Stomach (tissue), 19 donors: ENCODE results near the gene FAM161B. TPM values are rescaled to one million over a fixed set of nuclear protein-coding genes. Genes with fewer than 3 reads are reported as not detected.

Source experiments
- DNase-seq, 2 donors: peaks; one replicate each; pipeline versions ENCODE4 v3.0.0 to v3.0.0-alpha.2; 2013 to 2019
- H3K27ac ChIP-seq, 5 donors: fragments of 200-600 bp in 4 of 5; sonication (generic) in 4 of 5; one replicate each; pipeline ENCODE4 v1.5.1; 2013 to 2019; ENCODE audit warnings: mild to moderate bottlenecking in 1 of 5, moderate library complexity in 1 of 5
- H3K27me3 ChIP-seq, 3 donors: fragments of 200-600 bp; sonication (generic); one replicate each; pipeline ENCODE4 v1.5.1; 2017 to 2019; ENCODE audit warnings: mixed run types in 1 of 3
- H3K36me3 ChIP-seq, 4 donors: fragments of 200-600 bp; sonication (generic); 1 replicate in 3 of 4; 2 replicates in 1 of 4; pipeline ENCODE4 v1.5.1; 2016 to 2019
- H3K4me1 ChIP-seq, 4 donors: fragments of 200-600 bp; sonication (generic); one replicate each; pipeline ENCODE4 v1.5.1; 2016 to 2019
- H3K4me3 ChIP-seq, 4 donors: fragments of 200-600 bp; sonication (generic) in 3 of 4; one replicate each; pipeline ENCODE4 v1.5.1; 2016 to 2019; ENCODE audit warnings: mild to moderate bottlenecking in 1 of 4
- H3K9me3 ChIP-seq, 4 donors: fragments of 200-600 bp; sonication (generic); one replicate each; pipeline ENCODE4 v1.5.1; 2016 to 2019
- CTCF ChIP-seq, 7 experiments: fragments of 450-650 bp in 4 of 7; fragments of 200-600 bp in 3 of 7; sonication (generic) in 3 of 7; IDR thresholded peaks; one replicate each; pipeline ENCODE4 v1.5.1; 2016 to 2019; ENCODE audit warnings: antibody characterized with exemption in 7 of 7, control low read depth in 2 of 7, mild to moderate bottlenecking in 1 of 7
- EP300 ChIP-seq: sonication (generic); formaldehyde crosslinking; IDR thresholded peaks from one replicate; pipeline ENCODE4 v1.6.1; 2017; ENCODE audit warnings: antibody characterized with exemption
- POLR2A ChIP-seq, 4 donors: fragments of 450-650 bp; IDR thresholded peaks; one replicate each; pipeline ENCODE4 v1.6.1; 2016; ENCODE audit warnings: antibody characterized with exemption in 4 of 4, control low read depth in 2 of 4, mild to moderate bottlenecking in 1 of 4, moderate library complexity in 1 of 4
- POLR2AphosphoS5 ChIP-seq, 3 donors: sonication (generic); formaldehyde crosslinking; IDR thresholded peaks; one replicate each; pipeline ENCODE4 v1.6.1; 2016; ENCODE audit warnings: antibody characterized with exemption in 3 of 3
- WGBS, 5 donors: extraction: QIAGEN DNeasy Blood & Tissue Kit in 3 of 5; methylation state at CpG; one replicate each; pipeline versions ENCODE4 v1.1.5 to v1.1.7; 2013 to 2018; 5-methylcytosine and 5-hydroxymethylcytosine counted together
- intact Hi-C: fragments of 100-400 bp; cut with DNase I; formaldehyde crosslinking; loops from one replicate; pipeline ENCODE4 v1.15.1; 2023; ENCODE audit warnings: low total_unique reads
- long read RNA-seq, 10 donors: transcript quantifications; one replicate each; lab custom pipeline, GENCODE V29; 2026
- polyA plus RNA-seq, 3 donors: library from polyadenylated mRNA; stranded (reverse); fragments of 200-250 nt; gene quantifications; one replicate each; pipeline ENCODE4 v1.2.3, GENCODE V29; 2013
- total RNA-seq, 5 donors: library from RNA; depleted of rRNA; stranded (reverse); fragments of >200 nt; gene quantifications; one replicate each; pipeline versions ENCODE4 v1.1.0 to v1.2.3, GENCODE V29; 2014 to 2016
- donor health status: healthy with polysubstance abuse.
- donor health status: Bipolar disorder and iron deficiency.
- donor health status: healthy.

Gene FAM161B, protein sequence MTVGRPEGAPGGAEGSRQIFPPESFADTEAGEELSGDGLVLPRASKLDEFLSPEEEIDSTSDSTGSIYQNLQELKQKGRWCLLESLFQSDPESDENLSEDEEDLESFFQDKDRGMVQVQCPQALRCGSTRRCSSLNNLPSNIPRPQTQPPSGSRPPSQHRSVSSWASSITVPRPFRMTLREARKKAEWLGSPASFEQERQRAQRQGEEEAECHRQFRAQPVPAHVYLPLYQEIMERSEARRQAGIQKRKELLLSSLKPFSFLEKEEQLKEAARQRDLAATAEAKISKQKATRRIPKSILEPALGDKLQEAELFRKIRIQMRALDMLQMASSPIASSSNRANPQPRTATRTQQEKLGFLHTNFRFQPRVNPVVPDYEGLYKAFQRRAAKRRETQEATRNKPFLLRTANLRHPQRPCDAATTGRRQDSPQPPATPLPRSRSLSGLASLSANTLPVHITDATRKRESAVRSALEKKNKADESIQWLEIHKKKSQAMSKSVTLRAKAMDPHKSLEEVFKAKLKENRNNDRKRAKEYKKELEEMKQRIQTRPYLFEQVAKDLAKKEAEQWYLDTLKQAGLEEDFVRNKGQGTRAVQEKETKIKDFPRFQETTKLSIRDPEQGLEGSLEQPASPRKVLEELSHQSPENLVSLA
- total RNA-seq (1 to 10 TPM in 3 of 5 donors, under 1 TPM in 1, not detected in 1; 0.58 to 5.4 (median 3.4) TPM), polyA plus RNA-seq (1 to 10 TPM; 1.9 to 2.1 (median 1.9) TPM)
- long read RNA-seq, donor 1, full-length matches to known transcripts: 1 of 1 reads
- long read RNA-seq, donor 1, partial matches to known transcripts: 0 of 1 reads
- long read RNA-seq, donor 1, other reads (novel, unspliced or antisense): 0 of 1 reads
- long read RNA-seq, donor 2, full-length matches to known transcripts: 1 of 14 reads
- long read RNA-seq, donor 2, partial matches to known transcripts: 7 of 14 reads
- long read RNA-seq, donor 2, other reads (novel, unspliced or antisense): 6 of 14 reads
- long read RNA-seq, donor 3, full-length matches to known transcripts: 2 of 2 reads
- long read RNA-seq, donor 3, partial matches to known transcripts: 0 of 2 reads
- long read RNA-seq, donor 3, other reads (novel, unspliced or antisense): 0 of 2 reads
- long read RNA-seq, donor 4: 0 reads
- long read RNA-seq, donor 5: 0 reads
- long read RNA-seq, donor 6, full-length matches to known transcripts: 2 of 2 reads
- long read RNA-seq, donor 6, partial matches to known transcripts: 0 of 2 reads
- long read RNA-seq, donor 6, other reads (novel, unspliced or antisense): 0 of 2 reads
- long read RNA-seq, donor 7: 0 reads
- long read RNA-seq, donor 8, full-length matches to known transcripts: 1 of 1 reads
- long read RNA-seq, donor 8, partial matches to known transcripts: 0 of 1 reads
- long read RNA-seq, donor 8, other reads (novel, unspliced or antisense): 0 of 1 reads
- long read RNA-seq, donor 9, partial matches to known transcripts: 20 of 20 reads
- long read RNA-seq, donor 9, other reads (novel, unspliced or antisense): 0 of 20 reads
- long read RNA-seq, donor 10: 0 reads

- peak; percentile 95 to 98 for DNase-seq
- peak within 1 kb of the TSS; percentile 91 to 96 (median 95) for H3K27ac ChIP-seq
- TF ChIP-seq POLR2A (IDR thresholded peaks at IDR 0.05) (peak in 2 of 4 donors; percentile 59 to 73), POLR2AphosphoS5 (IDR thresholded peaks at IDR 0.05) (peak; percentile 87 to 96 (median 92)), EP300 (peak; percentile 11), CTCF (IDR thresholded peaks at IDR 0.05) (peak in 1 of 7 experiments; percentile 13)
- peaks cover 10 to 33% (median 31%) of the 10 kb centered on the region in 4 donors for H3K36me3 ChIP-seq
- 0% methylated on average over 57 to 70 of the region's 70 CpGs for WGBS, 5 donors
- intact Hi-C loops: no loop called here
- peak within 1 kb of the TSS; percentile 80 to 91 (median 87) for H3K4me3 ChIP-seq
- H3K4me1 ChIP-seq: peaks cover 7 to 35% (median 27%) of the 10 kb centered on the region in 4 donors
- no peaks in the 10 kb centered on the region for H3K9me3 ChIP-seq
- no peaks in the 10 kb centered on the region for H3K27me3 ChIP-seq
Observed at GRCh38 chr14:73949752-73950734, at the start of gene FAM161B, which contains the start of gene COQ6. FAM161B (minus strand) TSS chr14:73950094; CDS start chr14:73950026, 68 bp downstream. COQ6 (plus strand) TSS chr14:73950302; CDS start chr14:73950333, 31 bp downstream.

DNA sequence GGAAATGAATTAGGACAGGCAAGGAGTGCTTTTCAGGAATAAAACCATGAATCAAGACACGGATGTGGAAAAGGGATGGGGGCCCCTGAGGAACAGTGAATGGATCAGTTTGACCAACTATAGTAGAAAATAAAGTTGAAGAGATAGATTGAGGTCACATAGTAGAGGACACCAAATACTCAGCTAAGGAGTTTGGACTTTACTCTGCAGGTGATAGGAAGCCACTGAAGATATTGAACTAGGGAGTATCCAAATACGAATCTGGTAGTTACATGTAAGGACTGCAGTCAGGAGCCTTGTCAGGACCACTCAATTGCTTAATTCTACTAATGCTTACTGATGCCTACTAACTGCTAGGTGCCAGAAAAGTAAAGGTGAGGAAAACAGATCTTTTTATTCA is 48.8 kb upstream of the FAM161B start:
- H3K27ac ChIP-seq: no peak overlapping the region
- no peaks in the 10 kb centered on the region for H3K27me3 ChIP-seq
- 65 to 78% (median 73%) methylated on average over 2 of the region's 2 CpGs for WGBS, 5 donors
- TF ChIP-seq POLR2AphosphoS5 (IDR thresholded peaks at IDR 0.05) (no peak), CTCF (IDR thresholded peaks at IDR 0.05) (no peak), POLR2A (IDR thresholded peaks at IDR 0.05) (no peak), EP300 (no peak)
- peaks cover 0 to 22% (median 18%) of the 10 kb centered on the region in 4 donors for H3K36me3 ChIP-seq
- no peak overlapping the region for H3K4me3 ChIP-seq
- DNase-seq: no peak
- no peaks in the 10 kb centered on the region for H3K9me3 ChIP-seq
- intact Hi-C loops: no loop called here
- peaks cover 0 to 29% (median 17%) of the 10 kb centered on the region in 4 donors for H3K4me1 ChIP-seq

DNA sequence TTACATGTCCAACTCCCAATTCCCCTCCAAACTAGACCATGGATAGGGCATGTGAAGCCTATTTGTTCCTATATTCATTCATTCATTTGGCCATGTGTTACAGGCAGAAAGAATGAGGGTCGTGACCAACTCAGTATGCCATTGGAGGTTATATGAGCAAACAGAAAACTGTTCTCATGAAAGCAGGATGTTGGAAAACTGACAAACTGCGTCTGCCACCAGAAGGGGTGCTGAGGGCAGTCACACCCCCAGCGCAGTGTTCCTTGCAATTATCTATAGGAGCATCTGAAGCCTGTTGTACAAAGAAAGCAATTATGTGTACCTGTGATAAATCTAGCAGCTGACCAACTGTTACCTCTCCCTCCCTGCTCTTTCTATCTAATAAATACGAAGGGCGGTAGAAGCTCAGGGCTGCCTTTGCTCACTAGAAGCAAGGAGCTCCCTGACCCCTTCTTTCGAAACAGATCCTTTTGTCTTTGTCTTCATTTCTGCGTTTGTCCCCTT is 48.1 kb upstream of the FAM161B start:
- peak in 1 of 2 donors; percentile 26 for DNase-seq
- H3K36me3 ChIP-seq: peaks cover 0 to 22% (median 11%) of the 10 kb centered on the region in 4 donors
- intact Hi-C loops: no loop called here
- peak overlapping the region in 3 of 5 donors; percentile 18 to 61 (median 32) for H3K27ac ChIP-seq
- H3K4me3 ChIP-seq: no peak overlapping the region
- H3K27me3 ChIP-seq: no peaks in the 10 kb centered on the region
- WGBS, 5 donors: 31 to 63% (median 49%) methylated on average over 7 of the region's 7 CpGs
- no peaks in the 10 kb centered on the region for H3K9me3 ChIP-seq
- TF ChIP-seq POLR2AphosphoS5 (IDR thresholded peaks at IDR 0.05): no peak
- no peak for TF ChIP-seq POLR2A (IDR thresholded peaks at IDR 0.05)
- no peak for TF ChIP-seq EP300
- TF ChIP-seq CTCF (IDR thresholded peaks at IDR 0.05): no peak
- H3K4me1 ChIP-seq: peaks cover 0 to 29% (median 17%) of the 10 kb centered on the region in 4 donors
